ENCODE measurements around the gene LAMTOR2. TPM values are rescaled to one million over a fixed set of nuclear protein-coding genes. Genes with fewer than 3 reads are reported as not detected.

The LAMTOR2 gene
- total and polyA plus RNA-seq, 9 of the 15 experiments (the other 6 are each of a cell fraction or from before 2014, with no cell fraction given), result 39.0 to 161 (median 74.6) TPM

- H3K4me1 ChIP-seq (replicated peaks in 1 of 2; ENCODE audit: control insufficient read depth in 2 of 2, insufficient read depth in 2 of 2, low read length in 2 of 2), result peaks cover 33 to 55% of the 10 kb centered on the region in 2 experiments
- intact Hi-C loops (cut with micrococcal nuclease) (no loop called here), in situ Hi-C loops (cut with MboI) (no loop called here)
- FAIRE-seq (no peak), DNase-seq (ENCODE audit: extremely low read depth in 1 of 4, low spot score in 3 of 4) (no peak), ATAC-seq (no peak)
- H3K27ac ChIP-seq (ENCODE audit: extremely low read depth, low read depth, low read length), result no peak overlapping the region
- no peaks in the 10 kb centered on the region for H3K36me3 ChIP-seq (ENCODE audit: control insufficient read depth, insufficient read depth, low read length)
- H3K9me1 ChIP-seq (ENCODE audit: control insufficient read depth, insufficient read depth, low read length), result peaks cover 7% of the 10 kb centered on the region
- H2AFZ ChIP-seq (ENCODE audit: low read depth, low read length), result no peak overlapping the region
- TF ChIP-seq CHD4 (IDR thresholded peaks at IDR 0.05; ENCODE audit: insufficient read depth, insufficient replicate concordance, low read depth, low read length, poor library complexity, severe bottlenecking), result no peak
- no peak for TF ChIP-seq FOXM1 (IDR thresholded peaks at IDR 0.05; ENCODE audit: low read depth)
- TF ChIP-seq FOXM1 (CRISPR knock-in tag; IDR thresholded peaks at IDR 0.05; ENCODE audit: low read depth), result no peak
- no peak for TF ChIP-seq FOXO4 (CRISPR knock-in tag; IDR thresholded peaks at IDR 0.05)
- no peak for TF ChIP-seq ZNF217 (CRISPR knock-in tag; IDR thresholded peaks at IDR 0.05)
- peak overlapping the region in 1 of 2 experiments; percentile 92; a peak in 2 of 4 replicates for H3K9ac ChIP-seq (ENCODE audit: insufficient read depth in 1 of 2, low read depth in 2 of 2, low read length in 2 of 2)
- H4K20me1 ChIP-seq (replicated peaks; ENCODE audit: control insufficient read depth, insufficient read depth, low read length), result no peaks in the 10 kb centered on the region
- H3K79me2 ChIP-seq (ENCODE audit: control insufficient read depth, insufficient read depth, low read length), result peaks cover 4% of the 10 kb centered on the region; the same call in 1 of the 3 replicates
- H3K9me3 ChIP-seq (replicated peaks; ENCODE audit: control insufficient read depth, insufficient read depth, low read depth, low read length), result no peaks in the 10 kb centered on the region
- POLR2A ChIA-PET, result interaction anchor here (0.8 to 12.5 kb wide), 3 partner anchors 14 to 143 kb away, joined by 3 to 164 read pairs (median 5); partner anchors contain the start of genes LMNA and PMF1
- no peak overlapping the region for H3K4me3 ChIP-seq
- no TSS peak for BruUV-seq (replicated peaks)
- WGBS (ENCODE audit: insufficient coverage, low coverage, missing lambda C conversion rate), result 85% methylated on average over 9 of the region's 9 CpGs
- no peak overlapping the region for H3K4me2 ChIP-seq (ENCODE audit: insufficient read depth, low read length)
- H3K27me3 ChIP-seq (ENCODE audit: control insufficient read depth in 2 of 2, insufficient read depth in 2 of 2, low read length in 2 of 2), result no peaks in the 10 kb centered on the region
- CTCF ChIA-PET (ENCODE audit: low intra/inter-chr PET ratio), result interaction anchor here (0.6 kb wide), 1 partner anchor 121 kb away, joined by 3 read pairs; no protein-coding TSS in a partner anchor
Observed at GRCh38 chr1:156103521-156103947, 49.0 kb downstream of the LAMTOR2 start.
